ENCODE results near the gene BCAM. TPM values are rescaled to one million over a fixed set of nuclear protein-coding genes. Genes with fewer than 3 reads are reported as not detected.
A peak's percentile ranks its signal among the peaks of the same experiment; 100 is the strongest.

Gene BCAM
- total RNA-seq, 1 experiment from 2014 or later, result 12.9 TPM

- peak within 1 kb of the TSS; percentile 84 for H3K4me3 ChIP-seq (ENCODE audit: low read length)
- H2AFZ ChIP-seq (ENCODE audit: low read length), result peak within 1 kb of the TSS; percentile 97
- no peaks in the 10 kb centered on the region for H3K36me3 ChIP-seq (ENCODE audit: low read depth, low read length)
- no peaks in the 10 kb centered on the region for H3K9me2 ChIP-seq (replicated peaks; ENCODE audit: low read length)
- H3K4me1 ChIP-seq (ENCODE audit: insufficient read depth, low read length), result peaks cover 14% of the 10 kb centered on the region
- ChIA-PET CTCF (interaction anchor here (0.6 to 1.0 kb wide), 7 partner anchors 37 to 151 kb away, joined by 3 to 10 read pairs (median 4); partner anchors contain the start of gene BCAM), POLR2A (ENCODE audit: unreplicated experiment) (interaction anchor here (0.5 to 1.2 kb wide), 8 partner anchors 30 to 210 kb away, joined by 3 to 29 read pairs (median 17); no protein-coding TSS in a partner anchor)
- DNase-seq (peak; percentile 96), ATAC-seq (peak; percentile 47)
- no TSS peak for BruUV-seq (replicated peaks)
- H3K4me2 ChIP-seq (ENCODE audit: low read length), result peak within 1 kb of the TSS; percentile 95
- no peaks in the 10 kb centered on the region for H3K9me3 ChIP-seq (ENCODE audit: low read length)
- no peaks in the 10 kb centered on the region for H4K20me1 ChIP-seq (ENCODE audit: low read length)
- no peaks in the 10 kb centered on the region for H3K27me3 ChIP-seq (ENCODE audit: low read length)
- H3F3A ChIP-seq (ENCODE audit: low read length, unreplicated experiment), result no peaks in the 10 kb centered on the region
- peak; percentile 78 for TF ChIP-seq CTCF (conservative IDR thresholded peaks at IDR 0.05; ENCODE audit: low read depth, low read length)
- no peak for TF ChIP-seq EZH2phosphoT487 (IDR thresholded peaks at IDR 0.05; ENCODE audit: borderline replicate concordance, low read length)
- H3K9ac ChIP-seq (ENCODE audit: low read length), result peak within 1 kb of the TSS; percentile 78
- peak within 1 kb of the TSS; percentile 36 for H3K27ac ChIP-seq (ENCODE audit: low read length)
- intact Hi-C loops (cut with micrococcal nuclease), result loop anchor here (2.0 to 10.0 kb wide), 5 partner anchors 46 to 271 kb away; partner anchors contain the start of gene TOMM40
- peaks cover 45% of the 10 kb centered on the region for H3K79me2 ChIP-seq (ENCODE audit: low read length)
Measured at GRCh38 chr19:44845612-44846454, 36.9 kb downstream of the BCAM start, which contains the start of gene NECTIN2. NECTIN2 (plus strand) TSS chr19:44846297; CDS start chr19:44846526, 229 bp downstream.

- intact Hi-C loops (cut with micrococcal nuclease), result loop anchor here (5.0 to 10.0 kb wide), 3 partner anchors 46 to 272 kb away; partner anchors contain the start of gene TOMM40
- peak overlapping the region; percentile 64; the same call in 1 of the 2 replicates for H2AFZ ChIP-seq (ENCODE audit: low read length)
- POLR2A ChIA-PET (ENCODE audit: unreplicated experiment), result interaction anchor here (0.6 to 1.2 kb wide), 2 partner anchors 44 to 71 kb away, joined by 5 to 25 read pairs; no protein-coding TSS in a partner anchor
Measured at GRCh38 chr19:44846455-44847143, 37.7 kb downstream of the BCAM start.

More at GRCh38 chr19:44846455-44847143, 37.7 kb downstream of the BCAM start:
- no peaks in the 10 kb centered on the region for H3K36me3 ChIP-seq (ENCODE audit: low read depth, low read length)
- ATAC-seq, result no peak
- CTCF ChIA-PET, result no interaction called here
- H3K79me2 ChIP-seq (ENCODE audit: low read length), result peaks cover 45% of the 10 kb centered on the region
- H3K4me1 ChIP-seq (ENCODE audit: insufficient read depth, low read length), result peaks cover 14% of the 10 kb centered on the region
- H3K4me3 ChIP-seq (ENCODE audit: low read length), result peak overlapping the region; percentile 84
- H4K20me1 ChIP-seq (ENCODE audit: low read length), result no peaks in the 10 kb centered on the region
- TF ChIP-seq EZH2phosphoT487 (IDR thresholded peaks at IDR 0.05; ENCODE audit: borderline replicate concordance, low read length) (no peak), CTCF (conservative IDR thresholded peaks at IDR 0.05; ENCODE audit: low read depth, low read length) (no peak), EZH2 (IDR thresholded peaks at IDR 0.05; ENCODE audit: low read length, unreplicated experiment) (no peak)
- peak overlapping the region; percentile 78 for H3K9ac ChIP-seq (ENCODE audit: low read length)
- H3K9me3 ChIP-seq (ENCODE audit: low read length), result no peaks in the 10 kb centered on the region
- H3F3A ChIP-seq (ENCODE audit: low read length, unreplicated experiment), result no peaks in the 10 kb centered on the region
- no peaks in the 10 kb centered on the region for H3K9me2 ChIP-seq (replicated peaks; ENCODE audit: low read length)
- H3K27me3 ChIP-seq (ENCODE audit: low read length), result no peaks in the 10 kb centered on the region
- peak overlapping the region; percentile 36 for H3K27ac ChIP-seq (ENCODE audit: low read length)
- H3K4me2 ChIP-seq (ENCODE audit: low read length), result peak overlapping the region; percentile 84
- no TSS peak for BruUV-seq (replicated peaks)
- no peak for DNase-seq
